Skin of body (tissue), 2 donors: Measurements from ENCODE around the gene ADAMTS16. TPM values are rescaled to one million over a fixed set of nuclear protein-coding genes. Genes with fewer than 3 reads are reported as not detected.

Experiments used
- small RNA-seq: library from RNA; depleted of rRNA; stranded (forward); fragments of <200 nt; gene quantifications from one replicate; pipeline ENCODE3, GENCODE V24; 2014; ENCODE audit warnings: low replicate concordance
- total RNA-seq: library from RNA; depleted of rRNA; stranded (reverse); fragments of >200 nt; gene quantifications from one replicate; pipeline ENCODE4 v1.2.3, GENCODE V29; 2014

ADAMTS16 gene
- total RNA-seq, 1 donor from 2014 or later, result 3.1 TPM

Small RNAs within 50 kb of the gene (small RNA-seq; reads per million reads assigned to genes)
- gene RN7SKP73, result not detected
